ENCODE results near the gene PPME1. TPM values are rescaled to one million over a fixed set of nuclear protein-coding genes. Genes with fewer than 3 reads are reported as not detected.

PPME1 gene
- total RNA-seq, 1 donor from 2014 or later, result 53.4 TPM

GRCh38 chr11:74268456-74268855 is 97.4 kb downstream of the PPME1 start:
- Mint-ChIP-seq H3K4me3 (no peak overlapping the region), H3K36me3 (ENCODE audit: low read depth) (no peaks in the 10 kb centered on the region), H3K27me3 (ENCODE audit: low read depth) (peaks cover 3% of the 10 kb centered on the region), H3K4me1 (no peaks in the 10 kb centered on the region), H3K9me3 (no peaks in the 10 kb centered on the region), H3K27ac (ENCODE audit: unreplicated experiment) (no peak overlapping the region)
- DNase-seq (ENCODE audit: low read depth, low spot score), result no peak
- TF ChIP-seq CTCF (conservative IDR thresholded peaks at IDR 0.05), result no peak

GRCh38 chr11:74269161-74269811 is 98.2 kb downstream of the PPME1 start:
- no peak for TF ChIP-seq CTCF (conservative IDR thresholded peaks at IDR 0.05)
- Mint-ChIP-seq H3K4me1 (no peaks in the 10 kb centered on the region), H3K4me3 (no peak overlapping the region), H3K27me3 (ENCODE audit: low read depth) (peaks cover 3% of the 10 kb centered on the region), H3K27ac (ENCODE audit: unreplicated experiment) (no peak overlapping the region), H3K36me3 (ENCODE audit: low read depth) (no peaks in the 10 kb centered on the region), H3K9me3 (no peaks in the 10 kb centered on the region)
- no peak for DNase-seq (ENCODE audit: low read depth, low spot score)

- no peak for TF ChIP-seq CTCF (conservative IDR thresholded peaks at IDR 0.05)
- Mint-ChIP-seq H3K27me3 (ENCODE audit: low read depth) (no peaks in the 10 kb centered on the region), H3K27ac (ENCODE audit: unreplicated experiment) (no peak overlapping the region), H3K36me3 (ENCODE audit: low read depth) (no peaks in the 10 kb centered on the region), H3K9me3 (no peaks in the 10 kb centered on the region), H3K4me1 (no peaks in the 10 kb centered on the region), H3K4me3 (no peak overlapping the region)
- DNase-seq (ENCODE audit: low read depth, low spot score), result no peak
Measured at GRCh38 chr11:74272276-74272675, 101.2 kb downstream of the PPME1 start.

- Mint-ChIP-seq H3K4me1 (no peaks in the 10 kb centered on the region), H3K27me3 (ENCODE audit: low read depth) (no peaks in the 10 kb centered on the region), H3K36me3 (ENCODE audit: low read depth) (no peaks in the 10 kb centered on the region), H3K9me3 (no peaks in the 10 kb centered on the region), H3K27ac (ENCODE audit: unreplicated experiment) (no peak overlapping the region), H3K4me3 (no peak overlapping the region)
- no peak for DNase-seq (ENCODE audit: low read depth, low spot score)
- no peak for TF ChIP-seq CTCF (conservative IDR thresholded peaks at IDR 0.05)
Measured at GRCh38 chr11:74276581-74276980, 105.5 kb downstream of the PPME1 start.

GRCh38 chr11:74278103-74278502 is 107.0 kb downstream of the PPME1 start:
- Mint-ChIP-seq H3K4me1 (no peaks in the 10 kb centered on the region), H3K4me3 (no peak overlapping the region), H3K9me3 (no peaks in the 10 kb centered on the region), H3K36me3 (ENCODE audit: low read depth) (no peaks in the 10 kb centered on the region), H3K27ac (ENCODE audit: unreplicated experiment) (peak overlapping the region; percentile 7), H3K27me3 (ENCODE audit: low read depth) (no peaks in the 10 kb centered on the region)
- TF ChIP-seq CTCF (conservative IDR thresholded peaks at IDR 0.05), result no peak
- no peak for DNase-seq (ENCODE audit: low read depth, low spot score)

All from neural crest cell (in vitro differentiated cells).